Posterior vena cava (tissue), 2 donors: ENCODE results near the gene CTF1. TPM values are rescaled to one million over a fixed set of nuclear protein-coding genes. Genes with fewer than 3 reads are reported as not detected.

Source experiments
- DNase-seq: peaks from one replicate; pipeline ENCODE4 v3.0.0-alpha.2; 2020; ENCODE audit warnings: low spot score
- intact Hi-C, 2 donors: fragments of 100-400 bp; cut with DNase I; formaldehyde crosslinking; loops; one replicate each; pipeline versions ENCODE4 v1.14.1 to v1.14.2; 2022 to 2023
- total RNA-seq, 2 donors: library from RNA; stranded (reverse); fragmentation: NEBNext Ultra II Directional; extraction: Animal tissue kit (Norgen Biotek cat#: 25700); gene quantifications; one replicate each; pipeline ENCODE4 v1.2.1, GENCODE V29; 2021
- donor health status: DM: yes; HTN: yes; CAD: no.
- donor health status: DM: yes; HTN: yes; CAD: no.

Gene CTF1
- total RNA-seq, 2 donors from 2014 or later, result 5.0 to 5.2 TPM

DNA sequence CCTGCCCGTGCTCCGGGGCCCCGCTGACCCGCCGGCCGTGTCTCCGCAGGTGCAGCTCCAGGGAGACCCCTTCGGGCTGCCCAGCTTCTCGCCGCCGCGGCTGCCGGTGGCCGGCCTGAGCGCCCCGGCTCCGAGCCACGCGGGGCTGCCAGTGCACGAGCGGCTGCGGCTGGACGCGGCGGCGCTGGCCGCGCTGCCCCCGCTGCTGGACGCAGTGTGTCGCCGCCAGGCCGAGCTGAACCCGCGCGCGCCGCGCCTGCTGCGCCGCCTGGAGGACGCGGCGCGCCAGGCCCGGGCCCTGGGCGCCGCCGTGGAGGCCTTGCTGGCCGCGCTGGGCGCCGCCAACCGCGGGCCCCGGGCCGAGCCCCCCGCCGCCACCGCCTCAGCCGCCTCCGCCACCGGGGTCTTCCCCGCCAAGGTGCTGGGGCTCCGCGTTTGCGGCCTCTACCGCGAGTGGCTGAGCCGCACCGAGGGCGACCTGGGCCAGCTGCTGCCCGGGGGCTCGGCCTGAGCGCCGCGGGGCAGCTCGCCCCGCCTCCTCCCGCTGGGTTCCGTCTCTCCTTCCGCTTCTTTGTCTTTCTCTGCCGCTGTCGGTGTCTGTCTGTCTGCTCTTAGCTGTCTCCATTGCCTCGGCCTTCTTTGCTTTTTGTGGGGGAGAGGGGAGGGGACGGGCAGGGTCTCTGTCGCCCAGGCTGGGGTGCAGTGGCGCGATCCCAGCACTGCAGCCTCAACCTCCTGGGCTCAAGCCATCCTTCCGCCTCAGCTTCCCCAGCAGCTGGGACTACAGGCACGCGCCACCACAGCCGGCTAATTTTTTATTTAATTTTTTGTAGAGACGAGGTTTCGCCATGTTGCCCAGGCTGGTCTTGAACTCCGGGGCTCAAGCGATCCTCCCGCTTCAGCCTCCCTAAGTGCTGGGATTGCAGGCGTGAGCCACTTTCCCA, 5.9 kb downstream of the CTF1 start:
- peak; percentile 92 for DNase-seq
- intact Hi-C loops, result loop anchor here in 1 of 2 donors (5.0 kb wide), 1 partner anchor 55 kb away; no protein-coding TSS in a partner anchor

GRCh38 chr16:30903002-30903401, 6.6 kb downstream of the CTF1 start:
- intact Hi-C loops, result loop anchor here in 1 of 2 donors (5.0 kb wide), 1 partner anchor 56 kb away; no protein-coding TSS in a partner anchor
- DNase-seq, result no peak

DNA sequence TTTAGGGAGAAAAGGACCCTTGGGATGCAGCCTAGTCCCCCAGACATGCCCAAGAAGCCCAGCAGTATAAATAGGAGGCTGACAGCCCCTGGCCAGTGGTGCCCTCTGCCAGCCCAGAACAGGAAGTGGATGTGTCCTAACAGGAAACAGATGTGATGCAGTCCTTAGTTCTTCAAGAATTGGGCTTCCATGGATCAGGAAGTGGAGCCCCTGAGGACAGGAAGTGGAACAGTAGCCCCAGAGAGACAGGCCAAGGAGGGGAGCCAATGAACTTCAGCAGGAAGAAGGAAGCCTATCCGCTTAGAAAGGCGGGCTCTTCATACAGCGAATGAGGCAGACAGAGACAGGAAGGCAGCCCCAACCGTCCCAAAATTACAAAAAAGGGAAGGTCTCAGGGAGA, 7.2 kb downstream of the CTF1 start:
- no peak for DNase-seq
- intact Hi-C loops, result loop anchor here in 1 of 2 donors (5.0 kb wide), 1 partner anchor 56 kb away; no protein-coding TSS in a partner anchor

DNA sequence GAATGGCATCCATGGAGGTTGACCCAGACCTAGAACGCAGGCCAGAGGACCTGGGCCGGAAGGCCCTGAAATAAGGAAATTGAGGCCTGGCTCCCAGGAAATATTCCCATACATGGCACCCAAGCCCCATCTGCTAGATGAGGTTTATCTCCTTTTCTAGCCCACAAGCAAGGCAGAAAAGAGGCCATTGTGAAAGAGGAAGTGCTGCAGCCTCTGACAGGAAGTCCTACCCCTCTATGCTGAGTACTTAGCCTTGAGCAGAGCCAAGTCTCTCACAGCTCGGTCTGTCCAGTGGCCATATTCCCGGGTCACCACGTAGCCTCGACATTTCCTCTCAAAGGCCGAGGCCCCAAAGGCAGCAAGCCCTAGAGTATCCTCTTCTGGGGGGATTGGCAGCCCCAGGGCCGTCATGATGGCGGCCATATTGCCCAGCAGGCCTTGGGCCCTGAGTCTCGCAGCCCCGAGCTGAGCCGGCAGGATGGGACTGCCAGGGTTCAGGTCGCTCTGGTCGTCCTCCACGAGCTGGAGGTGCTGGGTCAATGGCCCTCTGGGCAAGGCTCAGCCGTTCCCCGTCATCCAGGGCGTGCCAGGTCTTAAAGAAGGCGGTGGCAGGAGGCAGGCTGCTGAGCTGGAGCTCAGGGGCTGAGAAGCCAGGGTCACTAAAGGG, 7.8 kb downstream of the CTF1 start:
- intact Hi-C loops, result loop anchor here in 1 of 2 donors (5.0 kb wide), 1 partner anchor 57 kb away; no protein-coding TSS in a partner anchor
- no peak for DNase-seq

DNA sequence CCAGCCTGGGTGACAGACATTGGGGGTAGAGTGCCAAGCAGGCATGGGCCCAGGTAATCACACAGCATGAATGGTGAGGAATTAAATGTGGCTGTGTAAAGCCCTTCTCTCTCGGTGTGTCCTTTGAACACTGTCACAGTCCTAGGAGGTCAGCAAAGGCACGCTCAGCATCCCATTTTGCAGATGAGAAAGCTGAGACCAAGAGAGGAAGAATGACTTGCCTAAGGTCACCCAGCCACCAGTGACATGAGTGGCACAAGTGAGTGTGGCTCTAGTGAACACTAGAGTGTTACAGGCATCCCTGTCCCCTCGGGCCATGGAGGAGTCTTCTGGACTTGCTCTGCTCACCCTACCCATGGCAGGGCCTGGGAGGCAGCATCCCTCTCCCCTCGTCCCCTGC, 10.7 kb downstream of the CTF1 start:
- intact Hi-C loops, result no loop called here
- no peak for DNase-seq

GRCh38 chr16:30910427-30911029, 14.1 kb downstream of the CTF1 start:
- intact Hi-C loops, result loop anchor here (5.0 to 10.0 kb wide), 2 partner anchors 46 to 48 kb away; no protein-coding TSS in a partner anchor
- no peak for DNase-seq

DNA sequence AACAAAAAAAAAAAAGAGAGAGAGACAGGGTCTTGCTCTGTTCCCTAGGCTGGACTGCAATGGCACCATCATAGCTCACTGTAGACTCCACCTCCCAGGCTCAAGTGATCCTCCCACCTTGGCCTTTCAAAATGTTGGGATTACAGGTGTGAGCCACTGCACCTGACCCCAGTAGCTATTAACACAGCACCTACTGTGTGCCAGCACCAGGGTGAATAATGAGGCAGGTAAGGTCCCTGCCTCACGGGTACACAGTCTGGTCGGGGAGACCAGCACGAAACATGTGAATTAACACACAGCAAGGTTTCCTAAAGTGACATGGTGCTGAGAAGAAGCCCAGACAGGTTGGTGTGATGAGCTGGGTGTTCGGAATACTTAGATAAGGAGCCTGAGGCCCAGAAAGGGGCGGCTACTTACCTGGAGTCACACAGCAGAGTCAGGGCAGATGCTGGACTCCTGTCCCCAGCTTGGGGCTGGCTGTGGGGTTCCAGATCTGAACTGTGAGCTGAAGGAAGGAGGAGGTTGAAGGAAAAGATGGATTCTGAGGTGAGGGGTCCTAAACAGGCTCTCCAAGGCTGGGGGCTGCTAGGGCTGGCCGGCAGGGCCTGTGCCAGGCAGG, 16.5 kb downstream of the CTF1 start:
- no peak for DNase-seq
- intact Hi-C loops, result loop anchor here (5.0 to 10.0 kb wide), 2 partner anchors 48 to 51 kb away; no protein-coding TSS in a partner anchor

- no peak for DNase-seq
- intact Hi-C loops, result loop anchor here (5.0 to 10.0 kb wide), 2 partner anchors 50 to 53 kb away; no protein-coding TSS in a partner anchor
Observed at GRCh38 chr16:30914830-30915229, 18.4 kb downstream of the CTF1 start.

- intact Hi-C loops, result loop anchor here in 1 of 2 donors (10.0 kb wide), 1 partner anchor 54 kb away; no protein-coding TSS in a partner anchor
- no peak for DNase-seq
Observed at GRCh38 chr16:30918614-30919013, 22.2 kb downstream of the CTF1 start.

DNA sequence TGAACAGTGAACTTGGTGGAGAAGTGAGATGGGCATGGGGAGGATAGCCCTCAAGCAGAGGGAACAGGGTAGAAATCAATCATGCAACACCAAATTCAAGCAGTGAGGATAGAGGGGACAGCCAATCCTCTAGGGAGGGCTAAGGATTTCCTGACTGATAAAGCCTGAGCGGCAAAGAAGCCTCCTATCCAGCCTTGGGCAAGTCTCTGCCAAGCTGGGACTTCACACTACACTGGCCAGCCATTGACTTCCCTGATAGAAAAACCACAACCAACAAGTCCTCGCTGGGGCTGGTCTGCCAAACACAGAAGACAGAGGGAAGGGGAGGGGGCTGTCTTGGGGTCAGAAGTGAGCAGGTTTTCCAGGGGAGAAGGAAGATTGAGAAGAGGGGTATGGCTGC, 24.5 kb downstream of the CTF1 start:
- intact Hi-C loops, result loop anchor here in 1 of 2 donors (2.0 kb wide), 1 partner anchor 76 kb away; no protein-coding TSS in a partner anchor
- DNase-seq, result no peak

DNA sequence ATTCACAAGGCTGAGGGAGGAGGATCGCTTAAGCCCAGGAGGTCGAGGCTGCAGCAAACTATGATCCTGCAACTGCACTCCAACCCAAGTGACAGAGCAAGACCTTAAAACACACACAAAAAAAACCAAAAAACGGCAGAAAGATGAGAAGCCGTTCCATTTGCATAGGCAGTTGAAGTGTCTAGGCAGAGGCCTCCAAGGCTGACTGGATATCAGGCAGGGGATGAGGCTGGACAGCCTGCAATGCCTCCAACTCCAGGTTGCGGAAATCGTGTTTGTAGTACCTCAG, 25.0 kb downstream of the CTF1 start:
- intact Hi-C loops, result loop anchor here in 1 of 2 donors (2.0 kb wide), 1 partner anchor 77 kb away; no protein-coding TSS in a partner anchor
- DNase-seq, result no peak

DNA sequence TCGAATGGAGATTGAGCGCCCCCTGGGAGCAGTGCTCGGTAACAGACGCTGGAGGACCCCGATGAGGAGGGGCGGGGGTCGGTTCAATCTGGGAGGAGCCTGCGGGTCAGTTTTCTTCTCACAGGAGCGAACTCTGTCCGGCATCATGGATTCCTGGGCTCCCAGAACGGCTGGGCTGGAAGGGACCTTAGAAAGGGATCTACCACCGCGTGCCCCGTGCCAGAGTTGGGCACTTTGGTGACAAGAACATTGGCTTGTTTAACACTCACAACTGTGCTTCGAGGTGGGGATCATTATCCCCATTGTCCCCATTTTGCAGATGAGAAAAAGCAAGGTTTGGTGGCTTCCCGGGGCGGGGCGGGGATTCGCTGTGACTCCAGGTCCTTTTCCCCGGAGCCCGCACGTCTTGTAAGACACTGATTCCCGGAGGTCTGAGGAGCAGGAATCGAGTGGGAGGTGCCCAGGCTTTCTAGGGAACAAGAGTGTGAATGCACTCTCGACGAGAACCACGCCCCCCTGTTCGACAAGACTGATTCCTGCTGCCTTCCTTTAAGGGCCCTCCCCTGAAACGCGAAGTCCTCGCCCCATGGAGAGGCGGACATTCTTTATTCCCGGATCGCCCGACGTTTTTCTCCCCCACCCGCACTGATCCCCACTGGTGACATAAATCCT, 25.5 kb downstream of the CTF1 start:
- intact Hi-C loops, result loop anchor here in 1 of 2 donors (2.0 kb wide), 1 partner anchor 77 kb away; no protein-coding TSS in a partner anchor
- peak; percentile 97 for DNase-seq

DNA sequence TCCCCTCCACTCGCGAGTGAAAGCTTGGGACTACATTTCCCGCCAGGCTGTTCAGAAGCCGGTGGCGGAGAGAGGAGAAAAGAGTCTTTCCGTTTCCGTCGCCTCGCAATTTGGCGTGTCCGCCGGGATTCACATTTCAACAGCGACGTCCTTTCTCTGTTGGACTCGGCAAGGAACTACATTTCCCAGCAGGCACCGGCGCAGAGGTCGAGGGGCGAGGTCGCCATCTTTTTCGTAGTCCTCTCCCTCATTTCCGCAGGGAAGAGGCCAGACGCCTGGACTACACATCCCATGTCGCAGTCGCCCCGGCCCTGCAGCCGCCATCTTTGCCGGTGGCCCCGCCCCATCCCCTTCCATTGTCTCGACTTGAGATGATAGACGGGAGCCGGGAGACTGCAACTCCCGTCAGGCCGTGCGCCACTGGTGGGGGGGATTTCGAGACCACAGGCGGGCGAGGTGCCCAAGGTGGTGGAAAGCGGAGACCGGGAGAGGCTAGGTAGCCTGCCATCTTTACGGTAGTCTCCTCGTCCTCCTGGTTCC, 26.1 kb downstream of the CTF1 start:
- peak; percentile 100 for DNase-seq
- intact Hi-C loops, result no loop called here

GRCh38 chr16:30922960-30923535, 26.6 kb downstream of the CTF1 start:
- DNase-seq, result peak; percentile 100
- intact Hi-C loops, result no loop called here

- intact Hi-C loops, result no loop called here
- peak; percentile 89 for DNase-seq
Observed at GRCh38 chr16:30923554-30924075, 27.2 kb downstream of the CTF1 start, which contains the start of gene FBXL19. TSS of gene FBXL19 (plus strand) at chr16:30923572. CDS start at chr16:30925755, 2,183 bp downstream.

DNA sequence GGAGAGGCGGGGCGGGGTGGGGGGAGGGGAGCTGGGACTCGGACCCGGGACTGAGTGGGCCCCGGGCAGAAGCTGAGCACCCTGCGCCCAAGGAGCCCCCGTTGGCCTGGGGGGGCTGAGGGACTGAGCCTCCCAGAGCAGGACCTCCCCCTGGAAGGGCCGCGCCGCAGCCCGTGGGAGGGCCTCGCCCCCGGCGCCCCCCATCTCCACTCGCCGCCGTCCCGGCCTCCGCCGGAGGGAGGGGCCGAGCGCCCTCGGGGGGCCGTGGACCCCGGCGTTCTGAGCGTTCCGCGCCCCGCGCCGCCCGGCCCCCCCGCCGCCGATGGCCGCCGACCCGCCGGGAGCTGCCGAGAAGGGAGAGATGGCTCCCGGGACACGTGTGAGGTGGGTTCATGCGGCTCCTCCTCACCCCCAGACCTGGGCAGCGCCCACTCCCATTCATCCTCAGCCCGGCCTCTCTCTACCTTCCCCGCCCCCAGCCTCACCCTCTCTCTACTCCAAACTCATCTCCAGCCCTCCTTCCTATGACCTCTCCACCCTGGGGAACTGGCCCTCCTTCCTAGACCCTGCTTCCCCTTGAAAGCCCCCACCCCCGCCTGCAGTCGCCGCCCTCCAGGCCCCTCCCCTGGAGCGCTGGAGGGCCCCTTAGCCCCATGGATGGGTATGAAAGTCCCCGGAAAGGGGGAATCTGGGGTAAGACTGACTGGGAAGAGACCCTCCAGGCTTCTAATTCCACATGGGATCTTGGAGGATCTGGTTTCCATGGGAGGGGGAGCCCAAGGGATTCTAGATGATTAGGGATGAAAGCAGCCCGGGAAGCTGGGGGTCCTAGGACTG, 27.9 kb downstream of the CTF1 start:
- intact Hi-C loops, result no loop called here
- peak; percentile 72 for DNase-seq
